ENCODE data around the gene TMEM72.

Gene TMEM72

GRCh38 chr10:44921061-44921460 is 9.9 kb downstream of the TMEM72 start:
- DNase-seq, result no peak

GRCh38 chr10:44921506-44921905 is 10.4 kb downstream of the TMEM72 start:
- no peak for DNase-seq

- DNase-seq, result no peak
Observed at GRCh38 chr10:44922021-44922420, 10.9 kb downstream of the TMEM72 start.

- DNase-seq, result no peak
Observed at GRCh38 chr10:44922796-44923545, 11.8 kb downstream of the TMEM72 start.

- no peak for DNase-seq
Observed at GRCh38 chr10:44923611-44924010, 12.5 kb downstream of the TMEM72 start.

GRCh38 chr10:44924261-44925040 is 13.3 kb downstream of the TMEM72 start:
- no peak for DNase-seq

GRCh38 chr10:44925224-44925623 is 14.1 kb downstream of the TMEM72 start:
- DNase-seq, result peak; percentile 1

- DNase-seq, result no peak
Observed at GRCh38 chr10:44925811-44926750, 14.9 kb downstream of the TMEM72 start.

GRCh38 chr10:44926751-44927351 is 15.7 kb downstream of the TMEM72 start:
- DNase-seq, result no peak

GRCh38 chr10:44927352-44927751 is 16.2 kb downstream of the TMEM72 start:
- no peak for DNase-seq

- DNase-seq, result no peak
Observed at GRCh38 chr10:44928462-44928861, 17.3 kb downstream of the TMEM72 start.

GRCh38 chr10:44929356-44930255 is 18.5 kb downstream of the TMEM72 start:
- no peak for DNase-seq

- DNase-seq, result no peak
Observed at GRCh38 chr10:44930904-44931620, 19.9 kb downstream of the TMEM72 start.

- no peak for DNase-seq
Observed at GRCh38 chr10:44931621-44932516, 20.7 kb downstream of the TMEM72 start.

GRCh38 chr10:44932517-44933450 is 21.6 kb downstream of the TMEM72 start:
- DNase-seq, result peak; percentile 45

- DNase-seq, result no peak
Observed at GRCh38 chr10:44933451-44934321, 22.5 kb downstream of the TMEM72 start.

GRCh38 chr10:44934416-44935200 is 23.5 kb downstream of the TMEM72 start:
- no peak for DNase-seq
